ENCODE measurements around the gene OR3A2. TPM values are rescaled to one million over a fixed set of nuclear protein-coding genes. Genes with fewer than 3 reads are reported as not detected.

Gene OR3A2
- total RNA-seq, 1 experiment from 2014 or later: not detected

GRCh38 chr17:3260163-3260562, 125.9 kb downstream of the OR3A2 start:
- Histone ChIP-seq H2AFZ (ENCODE audit: low read depth, low read length, poor library complexity, severe bottlenecking) (no peak overlapping the region), H3K27me3 (ENCODE audit: insufficient read depth, low read length) (peaks cover 32% of the 10 kb centered on the region), H3K9me2 (ENCODE audit: insufficient read depth) (no peaks in the 10 kb centered on the region), H3K9ac (ENCODE audit: low read length) (no peak overlapping the region), H3K79me2 (ENCODE audit: insufficient read depth, low read length) (no peaks in the 10 kb centered on the region), H3K27ac (ENCODE audit: low read depth, low read length) (no peak overlapping the region), H3K4me1 (ENCODE audit: control insufficient read depth in 1 of 2, insufficient read depth in 2 of 2, low read length in 2 of 2) (no peaks in the 10 kb centered on the region), H3K4me3 (replicated peaks in 1 of 2; ENCODE audit: low read depth in 1 of 2, low read length in 2 of 2) (no peak overlapping the region), H3K4me2 (ENCODE audit: low read length) (no peak overlapping the region), H3K9me3 (ENCODE audit: control insufficient read depth in 1 of 2, insufficient read depth in 1 of 2, low read depth in 1 of 2, low read length in 2 of 2) (no peaks in the 10 kb centered on the region), H4K20me1 (ENCODE audit: insufficient read depth) (no peaks in the 10 kb centered on the region), H3K36me3 (ENCODE audit: control insufficient read depth in 1 of 2, insufficient read depth in 2 of 2, low read length in 2 of 2) (no peaks in the 10 kb centered on the region)
- TF ChIP-seq FOSL1 (IDR thresholded peaks at IDR 0.05; ENCODE audit: low read depth): no peak
- TF ChIP-seq, protein P1, sequence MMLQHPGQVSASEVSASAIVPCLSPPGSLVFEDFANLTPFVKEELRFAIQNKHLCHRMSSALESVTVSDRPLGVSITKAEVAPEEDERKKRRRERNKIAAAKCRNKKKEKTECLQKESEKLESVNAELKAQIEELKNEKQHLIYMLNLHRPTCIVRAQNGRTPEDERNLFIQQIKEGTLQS (IDR thresholded peaks at IDR 0.05): no peak
- no peak for TF ChIP-seq RAD21 (IDR thresholded peaks at IDR 0.05; ENCODE audit: low read depth)
- no peak for TF ChIP-seq SIN3A (IDR thresholded peaks at IDR 0.05; ENCODE audit: low read depth)
- TF ChIP-seq CEBPB (IDR thresholded peaks at IDR 0.05; ENCODE audit: low read depth): no peak
- no peak for TF ChIP-seq MAX (IDR thresholded peaks at IDR 0.05)
- TF ChIP-seq REST (IDR thresholded peaks at IDR 0.05; ENCODE audit: low read depth): no peak
- TF ChIP-seq EZH2 (IDR thresholded peaks at IDR 0.05): no peak
- no peak for TF ChIP-seq ELF1 (IDR thresholded peaks at IDR 0.05; ENCODE audit: borderline replicate concordance, low read depth)
- TF ChIP-seq EZH2phosphoT487 (IDR thresholded peaks at IDR 0.05; ENCODE audit: borderline replicate concordance): no peak
- no peak for TF ChIP-seq SP1 (IDR thresholded peaks at IDR 0.05; ENCODE audit: low read depth)
- no peak for TF ChIP-seq CBX3 (IDR thresholded peaks at IDR 0.05; ENCODE audit: low read depth)
- TF ChIP-seq ZFX (IDR thresholded peaks at IDR 0.05): no peak
- TF ChIP-seq SRF (IDR thresholded peaks at IDR 0.05; ENCODE audit: low read depth): no peak
- TF ChIP-seq ZNF274 (IDR thresholded peaks at IDR 0.05; ENCODE audit: low read depth, low read length): no peak
- TF ChIP-seq TCF7L2 (IDR thresholded peaks at IDR 0.05; ENCODE audit: borderline replicate concordance, extremely low read depth, insufficient read depth, insufficient read length): no peak
- no peak for TF ChIP-seq POLR2A (IDR thresholded peaks at IDR 0.05; ENCODE audit: borderline replicate concordance, extremely low read depth, insufficient read depth, insufficient read length)
- no peak for TF ChIP-seq CTCF (IDR thresholded peaks at IDR 0.05 in 2 of 3, conservative IDR thresholded peaks at IDR 0.05 in 1 of 3; ENCODE audit: borderline replicate concordance in 1 of 3, insufficient read depth in 1 of 3, low read depth in 2 of 3, low read length in 2 of 3)
- no peak for TF ChIP-seq EGR1 (IDR thresholded peaks at IDR 0.05; ENCODE audit: low read depth)
- DNase-seq (ENCODE audit: low read depth, low spot score) (no peak), ATAC-seq (no peak)
- no TSS peak for BruUV-seq (replicated peaks)
- POLR2A ChIA-PET: no interaction called here
- RAD21 ChIA-PET (ENCODE audit: low non-redundant PET in 1 of 2, low total read pairs in 2 of 2, uncharacterized antibody in 2 of 2, unreplicated experiment in 2 of 2): no interaction called here
- intact Hi-C loops (cut with micrococcal nuclease): no loop called here
- CTCF ChIA-PET: no interaction called here

Data from HCT116 (cell line).